ENCODE data around the gene HOATZ. TPM values are rescaled to one million over a fixed set of nuclear protein-coding genes. Genes with fewer than 3 reads are reported as not detected.

HOATZ gene
- total RNA-seq, 6 experiments from 2014 or later = not detected

DNA sequence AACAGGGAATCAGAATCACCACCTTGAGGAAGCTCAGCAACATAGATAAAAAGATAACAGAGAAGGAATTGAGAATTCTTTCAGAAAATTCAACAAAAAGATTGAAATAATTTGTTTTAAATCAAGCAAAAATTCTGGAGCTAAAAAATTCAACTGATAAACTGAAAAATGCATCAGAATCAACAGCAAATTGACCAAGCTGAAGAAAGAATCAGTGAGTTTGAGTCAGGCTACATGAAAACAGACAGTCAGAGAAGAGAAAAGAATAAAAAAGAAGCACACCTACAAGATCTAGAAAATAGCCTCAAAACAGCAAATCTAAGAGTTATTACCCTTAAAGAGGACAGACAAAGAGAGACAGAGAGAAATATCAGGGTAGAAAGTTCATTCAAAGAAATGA lies 31.1 kb upstream of the HOATZ start:
- TF ChIP-seq, protein P1, sequence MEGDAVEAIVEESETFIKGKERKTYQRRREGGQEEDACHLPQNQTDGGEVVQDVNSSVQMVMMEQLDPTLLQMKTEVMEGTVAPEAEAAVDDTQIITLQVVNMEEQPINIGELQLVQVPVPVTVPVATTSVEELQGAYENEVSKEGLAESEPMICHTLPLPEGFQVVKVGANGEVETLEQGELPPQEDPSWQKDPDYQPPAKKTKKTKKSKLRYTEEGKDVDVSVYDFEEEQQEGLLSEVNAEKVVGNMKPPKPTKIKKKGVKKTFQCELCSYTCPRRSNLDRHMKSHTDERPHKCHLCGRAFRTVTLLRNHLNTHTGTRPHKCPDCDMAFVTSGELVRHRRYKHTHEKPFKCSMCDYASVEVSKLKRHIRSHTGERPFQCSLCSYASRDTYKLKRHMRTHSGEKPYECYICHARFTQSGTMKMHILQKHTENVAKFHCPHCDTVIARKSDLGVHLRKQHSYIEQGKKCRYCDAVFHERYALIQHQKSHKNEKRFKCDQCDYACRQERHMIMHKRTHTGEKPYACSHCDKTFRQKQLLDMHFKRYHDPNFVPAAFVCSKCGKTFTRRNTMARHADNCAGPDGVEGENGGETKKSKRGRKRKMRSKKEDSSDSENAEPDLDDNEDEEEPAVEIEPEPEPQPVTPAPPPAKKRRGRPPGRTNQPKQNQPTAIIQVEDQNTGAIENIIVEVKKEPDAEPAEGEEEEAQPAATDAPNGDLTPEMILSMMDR (IDR thresholded peaks at IDR 0.05) = no peak

DNA sequence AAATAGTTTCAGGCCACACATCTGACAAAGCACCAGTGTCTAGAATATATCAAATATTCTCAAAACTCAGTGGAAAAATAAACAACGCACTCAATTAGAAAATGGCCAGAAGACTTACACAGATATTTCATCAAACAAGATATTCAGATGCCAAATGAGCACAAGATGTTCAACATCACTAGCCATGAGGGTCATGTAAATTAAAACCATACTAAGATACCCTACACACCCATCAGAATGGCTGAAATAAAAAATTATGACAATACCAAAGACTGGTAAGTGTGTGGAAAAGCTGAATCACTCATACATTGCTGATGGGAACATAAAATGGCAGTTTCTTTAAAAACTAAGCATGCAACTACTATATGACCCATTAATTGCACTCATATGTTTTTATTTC lies 24.1 kb upstream of the HOATZ start:
- TF ChIP-seq, protein P1 (IDR thresholded peaks at IDR 0.05) = no peak
- H3K9me3 Mint-ChIP-seq = peaks cover 9% of the 10 kb centered on the region
- DNase-seq = no peak
- H3K4me1 Mint-ChIP-seq (ENCODE audit: low read depth) = no peaks in the 10 kb centered on the region
- H3K27me3 Mint-ChIP-seq (ENCODE audit: insufficient read depth) = peaks cover 9% of the 10 kb centered on the region
- 0 out of 2 replicates have a peak, but pooled peaks cover 6% of the 10 kb centered on the region for H3K36me3 Mint-ChIP-seq (ENCODE audit: low read depth)
- no peak overlapping the region for H3K27ac Mint-ChIP-seq
- no peak overlapping the region for H3K4me3 Mint-ChIP-seq

More for the DNA sequence above, 31.1 kb upstream of the HOATZ start:
- peaks cover 21% of the 10 kb centered on the region for H3K4me1 Mint-ChIP-seq (ENCODE audit: low read depth)
- DNase-seq = no peak
- peaks cover 28% of the 10 kb centered on the region for H3K36me3 Mint-ChIP-seq (ENCODE audit: low read depth)
- H3K4me3 Mint-ChIP-seq = no peak overlapping the region
- no peak overlapping the region for H3K27ac Mint-ChIP-seq
- peaks cover 36% of the 10 kb centered on the region for H3K9me3 Mint-ChIP-seq
- peaks cover 4% of the 10 kb centered on the region; the same call in 1 of the 2 replicates for H3K27me3 Mint-ChIP-seq (ENCODE audit: insufficient read depth)

DNA sequence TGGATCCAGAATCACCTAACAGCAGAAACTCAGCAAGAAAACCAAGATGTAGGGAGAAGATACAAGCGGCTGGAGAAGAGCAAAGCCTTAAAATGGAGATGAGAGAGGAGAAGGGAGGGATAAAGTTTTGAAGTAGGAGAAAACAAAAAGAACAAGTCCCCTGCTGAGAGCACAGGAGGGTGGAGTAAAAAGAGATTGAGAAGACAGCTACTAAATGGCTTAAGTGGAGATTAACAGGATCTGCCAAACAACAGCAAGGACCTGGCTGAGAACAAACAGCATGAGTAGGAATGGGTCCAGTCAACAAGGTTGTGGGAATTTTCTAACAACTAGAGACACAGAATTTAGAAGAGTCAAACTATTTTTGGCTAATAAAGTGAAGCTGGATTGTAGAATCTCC lies 20.5 kb upstream of the HOATZ start:
- H3K27me3 Mint-ChIP-seq (ENCODE audit: insufficient read depth) = peaks cover 9% of the 10 kb centered on the region
- H3K27ac Mint-ChIP-seq = no peak overlapping the region
- no peak for DNase-seq
- no peaks in the 10 kb centered on the region for H3K4me1 Mint-ChIP-seq (ENCODE audit: low read depth)
- no peaks in the 10 kb centered on the region; the same call in 1 of the 2 replicates for H3K9me3 Mint-ChIP-seq
- H3K36me3 Mint-ChIP-seq (ENCODE audit: low read depth) = no peaks in the 10 kb centered on the region
- TF ChIP-seq, protein P1 (IDR thresholded peaks at IDR 0.05) = no peak
- H3K4me3 Mint-ChIP-seq = no peak overlapping the region

DNA sequence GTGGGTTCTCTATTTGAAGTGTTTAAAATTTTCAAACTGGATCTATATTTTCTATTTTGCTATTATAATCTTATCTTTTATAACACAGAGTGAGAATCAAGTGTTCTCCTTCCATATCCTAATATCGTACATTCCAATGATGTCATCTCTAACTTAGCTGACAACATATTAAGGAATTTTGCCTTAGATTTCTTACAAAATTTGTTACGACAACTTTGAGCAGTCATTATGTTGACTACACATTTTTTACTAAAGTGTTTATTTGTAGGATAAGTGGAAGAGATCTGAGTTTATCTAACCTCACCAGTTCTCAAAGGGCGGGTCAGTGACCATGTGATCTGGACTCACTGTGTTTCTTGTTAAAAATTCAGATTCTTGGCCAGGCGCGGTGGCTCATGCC lies 15.1 kb upstream of the HOATZ start:
- H3K27me3 Mint-ChIP-seq (ENCODE audit: insufficient read depth) = peaks cover 9% of the 10 kb centered on the region

DNA sequence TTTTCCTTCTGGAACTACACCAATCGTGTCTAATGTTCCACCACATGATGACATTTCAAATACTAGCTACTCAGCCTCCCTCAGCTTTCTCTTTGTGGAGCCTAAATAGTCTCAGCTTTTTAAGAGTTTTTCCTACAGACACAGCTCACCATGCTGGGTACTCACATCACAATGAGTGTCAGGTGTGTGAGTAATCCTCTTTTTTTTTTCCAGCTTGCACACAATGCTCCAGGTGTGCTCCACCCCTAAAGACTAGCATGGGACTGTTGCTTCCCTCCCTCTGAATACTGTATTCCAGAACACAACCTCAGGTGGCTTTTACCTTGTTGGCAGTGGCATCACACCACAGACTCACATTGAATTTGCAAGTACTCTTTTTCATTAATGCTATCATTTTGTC lies 14.1 kb upstream of the HOATZ start:
- Mint-ChIP-seq H3K9me3 (no peaks in the 10 kb centered on the region), H3K36me3 (ENCODE audit: low read depth) (no peaks in the 10 kb centered on the region), H3K4me3 (no peak overlapping the region), H3K4me1 (ENCODE audit: low read depth) (peaks cover 5% of the 10 kb centered on the region; the same call in 1 of the 2 replicates), H3K27ac (no peak overlapping the region), H3K27me3 (ENCODE audit: insufficient read depth) (peaks cover 9% of the 10 kb centered on the region)
- no peak for DNase-seq
- TF ChIP-seq, protein P1 (IDR thresholded peaks at IDR 0.05) = no peak

More for the DNA sequence above, 15.1 kb upstream of the HOATZ start:
- H3K9me3 Mint-ChIP-seq = no peaks in the 10 kb centered on the region
- H3K36me3 Mint-ChIP-seq (ENCODE audit: low read depth) = no peaks in the 10 kb centered on the region
- H3K4me1 Mint-ChIP-seq (ENCODE audit: low read depth) = peaks cover 5% of the 10 kb centered on the region; the same call in 1 of the 2 replicates
- DNase-seq = no peak
- no peak overlapping the region for H3K27ac Mint-ChIP-seq
- H3K4me3 Mint-ChIP-seq = no peak overlapping the region
- TF ChIP-seq, protein P1 (IDR thresholded peaks at IDR 0.05) = no peak

DNA sequence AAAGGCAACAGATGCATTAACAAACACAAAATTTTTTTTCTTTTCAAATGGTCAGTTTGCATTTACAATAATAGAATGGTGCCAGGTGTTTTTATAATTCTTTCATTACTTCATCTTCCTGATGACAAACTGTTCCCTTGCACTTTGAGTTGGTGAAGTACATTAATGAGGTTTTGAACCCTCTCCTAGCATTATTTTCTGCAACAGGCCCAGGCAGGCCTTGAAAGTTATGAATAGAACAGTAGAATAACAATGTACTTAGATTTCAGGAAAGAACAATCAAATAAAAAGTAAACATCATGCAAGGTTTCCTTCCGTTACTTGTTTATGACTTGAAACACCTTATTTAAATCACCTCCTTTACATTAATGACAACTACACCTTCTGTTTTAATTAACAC lies 12.0 kb upstream of the HOATZ start:
- H3K4me1 Mint-ChIP-seq (ENCODE audit: low read depth) = peaks cover 5% of the 10 kb centered on the region; the same call in 1 of the 2 replicates
- H3K4me3 Mint-ChIP-seq = no peak overlapping the region

More for the DNA sequence above, 12.0 kb upstream of the HOATZ start:
- DNase-seq = no peak
- no peaks in the 10 kb centered on the region for H3K9me3 Mint-ChIP-seq
- TF ChIP-seq, protein P1 (IDR thresholded peaks at IDR 0.05) = no peak
- 0 out of 2 replicates have a peak, but pooled peaks cover under 1% of the 10 kb centered on the region for H3K36me3 Mint-ChIP-seq (ENCODE audit: low read depth)
- no peak overlapping the region for H3K27ac Mint-ChIP-seq
- peaks cover 9% of the 10 kb centered on the region for H3K27me3 Mint-ChIP-seq (ENCODE audit: insufficient read depth)

All from HFFc6 (cell line).